HepG2 (cell line): ENCODE measurements around the gene SLC22A31. TPM values are rescaled to one million over a fixed set of nuclear protein-coding genes. Genes with fewer than 3 reads are reported as not detected.
A peak's percentile ranks its signal among the peaks of the same experiment; 100 is the strongest.

ENCODE experiments used
- CHCHD3 ChIP-seq: sonication (generic); formaldehyde crosslinking; IDR thresholded peaks from 2 replicates; pipeline ENCODE4 v1.8.0; 2022; ENCODE audit warnings: mild to moderate bottlenecking, missing genetic modification reagents, moderate library complexity
- KMT2B ChIP-seq: IDR thresholded peaks from 2 replicates; pipeline ENCODE4 v1.6.1; 2016; ENCODE audit warnings: missing genetic modification reagents, missing compliant biosample characterization
- MED1 ChIP-seq: sonication (generic); formaldehyde crosslinking; IDR thresholded peaks from 2 replicates; pipeline ENCODE4 v1.4.0; 2020; ENCODE audit warnings: missing genetic modification reagents
- MEIS2 ChIP-seq: sonication (generic); formaldehyde crosslinking; IDR thresholded peaks from 2 replicates; pipeline ENCODE4 v1.9.0; 2021; ENCODE audit warnings: mild to moderate bottlenecking, missing genetic modification reagents
- NKX3-1 ChIP-seq: sonication (generic); formaldehyde crosslinking; IDR thresholded peaks from 2 replicates; pipeline ENCODE4 v1.5.0; 2020; ENCODE audit warnings: missing genetic modification reagents
- RARA ChIP-seq: IDR thresholded peaks from 2 replicates; pipeline ENCODE4 v1.6.1; 2016; ENCODE audit warnings: missing genetic modification reagents, missing compliant biosample characterization
- ZFP90 ChIP-seq: sonication (generic); formaldehyde crosslinking; IDR thresholded peaks from 2 replicates; pipeline ENCODE4 v1.8.0; 2022; ENCODE audit warnings: missing genetic modification reagents, mild to moderate bottlenecking, inconsistent platforms, borderline replicate concordance
- ZNF10 ChIP-seq: sonication (generic); formaldehyde crosslinking; IDR thresholded peaks from 2 replicates; pipeline ENCODE4 v1.4.0; 2020; ENCODE audit warnings: mild to moderate bottlenecking, low read depth, missing genetic modification reagents, borderline replicate concordance
- ZNF17 ChIP-seq: sonication (generic); formaldehyde crosslinking; IDR thresholded peaks from 2 replicates; pipeline ENCODE4 v1.5.0; 2020; ENCODE audit warnings: mild to moderate bottlenecking, missing genetic modification reagents
- ZNF180 ChIP-seq: sonication (generic); formaldehyde crosslinking; IDR thresholded peaks from 2 replicates; pipeline ENCODE4 v1.4.0; 2020; ENCODE audit warnings: low read depth, missing genetic modification reagents, borderline replicate concordance
- ZNF605 ChIP-seq: sonication (generic); formaldehyde crosslinking; IDR thresholded peaks from 2 replicates; pipeline ENCODE4 v1.8.0; 2022; ENCODE audit warnings: mild to moderate bottlenecking, missing genetic modification reagents
- ZNF672 ChIP-seq: sonication (generic); formaldehyde crosslinking; IDR thresholded peaks from 2 replicates; pipeline ENCODE4 v1.8.1; 2022; ENCODE audit warnings: missing genetic modification reagents
- ZNF777 ChIP-seq: sonication (generic); formaldehyde crosslinking; IDR thresholded peaks from 2 replicates; pipeline ENCODE4 v1.4.0; 2020; ENCODE audit warnings: missing genetic modification reagents
- polyA plus RNA-seq, 8 experiments: library from polyadenylated mRNA; depleted of rRNA in 3 of 8; stranded (reverse) in 7 of 8; unstranded in 1 of 8; fragments of >200 nt; fragmentation: Illumina TruSeq in 4 of 8; extraction: Trizol in 4 of 8; gene quantifications; 2 replicates each; pipeline versions ENCODE4 v1.2.1 to v1.2.3, GENCODE V29; 2011 to 2016; ENCODE audit warnings: low read depth in 4 of 8, missing spikeins in 1 of 8, mixed read lengths in 1 of 8; ENCODE audit not compliant: insufficient read depth in 1 of 8
- total RNA-seq, 5 experiments: library from RNA; depleted of rRNA; stranded (reverse); fragments of >200 nt; fragmentation: Illumina TruSeq; extraction: Trizol; gene quantifications; 2 replicates each; pipeline ENCODE4 v1.2.3, GENCODE V29; 2016; ENCODE audit warnings: low read depth in 1 of 5
- TF ChIP-seq, protein P1 (sequence below): IDR thresholded peaks from 2 replicates; pipeline ENCODE4 v1.6.1; 2012; ENCODE audit warnings: low read depth, low read length, improper control_type of control experiment
- TF ChIP-seq, protein P2 (sequence below): sonication (generic); formaldehyde crosslinking; IDR thresholded peaks from 2 replicates; pipeline ENCODE4 v1.4.0; 2020; ENCODE audit warnings: missing genetic modification reagents
- TF ChIP-seq, protein P3 (sequence below): sonication (generic); formaldehyde crosslinking; IDR thresholded peaks from 2 replicates; pipeline ENCODE4 v1.4.0; 2020; ENCODE audit warnings: missing genetic modification reagents
- TF ChIP-seq, protein P4 (sequence below): sonication (generic); formaldehyde crosslinking; IDR thresholded peaks from 2 replicates; pipeline ENCODE4 v1.9.0; 2021; ENCODE audit warnings: missing genetic modification reagents, mild to moderate bottlenecking, borderline replicate concordance
- TF ChIP-seq, protein P5 (sequence below): sonication (generic); formaldehyde crosslinking; IDR thresholded peaks from 2 replicates; pipeline ENCODE4 v1.4.0; 2020; ENCODE audit warnings: missing genetic modification reagents

SLC22A31 gene
- total and polyA plus RNA-seq, 2 of the 13 experiments (the other 11 are each of a cell fraction or from before 2014, with no cell fraction given) = 67.3 to 83.3 TPM

DNA sequence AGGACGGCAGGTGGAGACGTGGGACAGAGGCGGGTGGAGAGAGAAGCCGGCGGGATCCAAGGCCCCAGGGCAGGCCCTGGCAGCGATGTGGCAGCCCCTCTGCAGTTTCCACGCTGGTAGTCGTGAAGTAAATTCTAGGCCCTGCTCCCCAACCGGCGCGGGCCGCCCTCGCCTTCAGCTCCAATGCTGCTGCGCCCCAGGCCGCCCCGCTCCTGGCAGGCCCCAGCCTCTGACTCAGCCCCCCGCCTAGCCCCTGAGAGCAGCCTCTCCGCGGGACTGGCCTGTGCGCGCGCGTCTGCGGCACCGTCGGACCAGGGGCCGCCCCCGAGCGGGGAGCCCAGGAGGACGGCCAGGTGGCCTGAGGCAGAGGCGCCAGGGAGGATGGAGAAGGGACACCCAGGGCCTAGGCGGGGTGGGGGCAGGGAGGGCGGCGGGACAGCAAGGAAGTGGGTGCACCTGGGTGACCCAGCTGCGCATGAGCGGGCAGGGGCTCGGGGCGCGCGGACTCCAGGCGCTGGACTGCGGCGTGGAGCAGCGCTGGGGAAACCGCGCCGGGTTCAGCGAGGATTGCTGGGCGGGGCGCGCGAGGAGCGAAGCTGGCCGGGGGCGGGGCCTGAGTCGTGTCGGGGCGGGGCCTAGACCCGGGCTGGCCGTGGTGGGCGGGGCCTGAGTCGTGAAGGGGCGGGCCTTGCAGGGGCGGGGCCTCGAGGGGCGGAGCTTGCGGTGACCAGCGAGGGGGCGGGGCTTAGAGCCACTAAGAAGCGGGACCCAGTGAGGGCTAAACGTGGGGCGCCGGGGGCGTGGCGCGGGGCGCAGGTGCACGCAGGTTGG, 46.8 kb upstream of the SLC22A31 start (continued):
- TF ChIP-seq, protein P1, sequence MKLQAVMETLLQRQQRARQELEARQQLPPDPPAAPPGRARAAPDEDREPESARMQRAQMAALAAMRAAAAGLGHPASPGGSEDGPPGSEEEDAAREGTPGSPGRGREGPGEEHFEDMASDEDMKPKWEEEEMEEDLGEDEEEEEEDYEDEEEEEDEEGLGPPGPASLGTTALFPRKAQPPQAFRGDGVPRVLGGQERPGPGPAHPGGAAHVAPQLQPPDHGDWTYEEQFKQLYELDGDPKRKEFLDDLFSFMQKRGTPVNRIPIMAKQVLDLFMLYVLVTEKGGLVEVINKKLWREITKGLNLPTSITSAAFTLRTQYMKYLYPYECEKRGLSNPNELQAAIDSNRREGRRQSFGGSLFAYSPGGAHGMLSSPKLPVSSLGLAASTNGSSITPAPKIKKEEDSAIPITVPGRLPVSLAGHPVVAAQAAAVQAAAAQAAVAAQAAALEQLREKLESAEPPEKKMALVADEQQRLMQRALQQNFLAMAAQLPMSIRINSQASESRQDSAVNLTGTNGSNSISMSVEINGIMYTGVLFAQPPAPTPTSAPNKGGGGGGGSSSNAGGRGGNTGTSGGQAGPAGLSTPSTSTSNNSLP = no peak
- TF ChIP-seq, protein P2, sequence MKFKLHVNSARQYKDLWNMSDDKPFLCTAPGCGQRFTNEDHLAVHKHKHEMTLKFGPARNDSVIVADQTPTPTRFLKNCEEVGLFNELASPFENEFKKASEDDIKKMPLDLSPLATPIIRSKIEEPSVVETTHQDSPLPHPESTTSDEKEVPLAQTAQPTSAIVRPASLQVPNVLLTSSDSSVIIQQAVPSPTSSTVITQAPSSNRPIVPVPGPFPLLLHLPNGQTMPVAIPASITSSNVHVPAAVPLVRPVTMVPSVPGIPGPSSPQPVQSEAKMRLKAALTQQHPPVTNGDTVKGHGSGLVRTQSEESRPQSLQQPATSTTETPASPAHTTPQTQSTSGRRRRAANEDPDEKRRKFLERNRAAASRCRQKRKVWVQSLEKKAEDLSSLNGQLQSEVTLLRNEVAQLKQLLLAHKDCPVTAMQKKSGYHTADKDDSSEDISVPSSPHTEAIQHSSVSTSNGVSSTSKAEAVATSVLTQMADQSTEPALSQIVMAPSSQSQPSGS = no peak; the same call in 1 of the 2 replicates
- peak; percentile 30 for TF ChIP-seq NKX3-1 (CRISPR knock-in tag)
- no peak for TF ChIP-seq RARA (CRISPR knock-in tag)
- 0 out of 2 replicates have a peak, but pooled peaks have one; percentile 28 for TF ChIP-seq ZFP90 (CRISPR knock-in tag)
- no peak for TF ChIP-seq MEIS2 (CRISPR knock-in tag)
- TF ChIP-seq ZNF605 (CRISPR knock-in tag) = peak; percentile 90
- no peak for TF ChIP-seq MED1
- TF ChIP-seq ZNF180 (CRISPR knock-in tag) = no peak
- TF ChIP-seq, protein P3, sequence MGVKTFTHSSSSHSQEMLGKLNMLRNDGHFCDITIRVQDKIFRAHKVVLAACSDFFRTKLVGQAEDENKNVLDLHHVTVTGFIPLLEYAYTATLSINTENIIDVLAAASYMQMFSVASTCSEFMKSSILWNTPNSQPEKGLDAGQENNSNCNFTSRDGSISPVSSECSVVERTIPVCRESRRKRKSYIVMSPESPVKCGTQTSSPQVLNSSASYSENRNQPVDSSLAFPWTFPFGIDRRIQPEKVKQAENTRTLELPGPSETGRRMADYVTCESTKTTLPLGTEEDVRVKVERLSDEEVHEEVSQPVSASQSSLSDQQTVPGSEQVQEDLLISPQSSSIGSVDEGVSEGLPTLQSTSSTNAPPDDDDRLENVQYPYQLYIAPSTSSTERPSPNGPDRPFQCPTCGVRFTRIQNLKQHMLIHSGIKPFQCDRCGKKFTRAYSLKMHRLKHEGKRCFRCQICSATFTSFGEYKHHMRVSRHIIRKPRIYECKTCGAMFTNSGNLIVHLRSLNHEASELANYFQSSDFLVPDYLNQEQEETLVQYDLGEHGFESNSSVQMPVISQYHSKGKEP (CRISPR knock-in tag) = no peak
- TF ChIP-seq ZNF777 (CRISPR knock-in tag) = peak; percentile 77; the same call in 1 of the 2 replicates
- TF ChIP-seq CHCHD3 (CRISPR knock-in tag) = peak; percentile 71; the same call in 1 of the 2 replicates
- TF ChIP-seq, protein P4, sequence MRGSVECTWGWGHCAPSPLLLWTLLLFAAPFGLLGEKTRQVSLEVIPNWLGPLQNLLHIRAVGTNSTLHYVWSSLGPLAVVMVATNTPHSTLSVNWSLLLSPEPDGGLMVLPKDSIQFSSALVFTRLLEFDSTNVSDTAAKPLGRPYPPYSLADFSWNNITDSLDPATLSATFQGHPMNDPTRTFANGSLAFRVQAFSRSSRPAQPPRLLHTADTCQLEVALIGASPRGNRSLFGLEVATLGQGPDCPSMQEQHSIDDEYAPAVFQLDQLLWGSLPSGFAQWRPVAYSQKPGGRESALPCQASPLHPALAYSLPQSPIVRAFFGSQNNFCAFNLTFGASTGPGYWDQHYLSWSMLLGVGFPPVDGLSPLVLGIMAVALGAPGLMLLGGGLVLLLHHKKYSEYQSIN (CRISPR knock-in tag) = no peak
- no peak for TF ChIP-seq ZNF10
- TF ChIP-seq KMT2B (CRISPR knock-in tag) = peak; percentile 44; the same call in 1 of the 2 replicates
- TF ChIP-seq ZNF672 (CRISPR knock-in tag) = 0 out of 2 replicates have a peak, but pooled peaks have one; percentile 91
- no peak for TF ChIP-seq ZNF17 (CRISPR knock-in tag)
- TF ChIP-seq, protein P5, sequence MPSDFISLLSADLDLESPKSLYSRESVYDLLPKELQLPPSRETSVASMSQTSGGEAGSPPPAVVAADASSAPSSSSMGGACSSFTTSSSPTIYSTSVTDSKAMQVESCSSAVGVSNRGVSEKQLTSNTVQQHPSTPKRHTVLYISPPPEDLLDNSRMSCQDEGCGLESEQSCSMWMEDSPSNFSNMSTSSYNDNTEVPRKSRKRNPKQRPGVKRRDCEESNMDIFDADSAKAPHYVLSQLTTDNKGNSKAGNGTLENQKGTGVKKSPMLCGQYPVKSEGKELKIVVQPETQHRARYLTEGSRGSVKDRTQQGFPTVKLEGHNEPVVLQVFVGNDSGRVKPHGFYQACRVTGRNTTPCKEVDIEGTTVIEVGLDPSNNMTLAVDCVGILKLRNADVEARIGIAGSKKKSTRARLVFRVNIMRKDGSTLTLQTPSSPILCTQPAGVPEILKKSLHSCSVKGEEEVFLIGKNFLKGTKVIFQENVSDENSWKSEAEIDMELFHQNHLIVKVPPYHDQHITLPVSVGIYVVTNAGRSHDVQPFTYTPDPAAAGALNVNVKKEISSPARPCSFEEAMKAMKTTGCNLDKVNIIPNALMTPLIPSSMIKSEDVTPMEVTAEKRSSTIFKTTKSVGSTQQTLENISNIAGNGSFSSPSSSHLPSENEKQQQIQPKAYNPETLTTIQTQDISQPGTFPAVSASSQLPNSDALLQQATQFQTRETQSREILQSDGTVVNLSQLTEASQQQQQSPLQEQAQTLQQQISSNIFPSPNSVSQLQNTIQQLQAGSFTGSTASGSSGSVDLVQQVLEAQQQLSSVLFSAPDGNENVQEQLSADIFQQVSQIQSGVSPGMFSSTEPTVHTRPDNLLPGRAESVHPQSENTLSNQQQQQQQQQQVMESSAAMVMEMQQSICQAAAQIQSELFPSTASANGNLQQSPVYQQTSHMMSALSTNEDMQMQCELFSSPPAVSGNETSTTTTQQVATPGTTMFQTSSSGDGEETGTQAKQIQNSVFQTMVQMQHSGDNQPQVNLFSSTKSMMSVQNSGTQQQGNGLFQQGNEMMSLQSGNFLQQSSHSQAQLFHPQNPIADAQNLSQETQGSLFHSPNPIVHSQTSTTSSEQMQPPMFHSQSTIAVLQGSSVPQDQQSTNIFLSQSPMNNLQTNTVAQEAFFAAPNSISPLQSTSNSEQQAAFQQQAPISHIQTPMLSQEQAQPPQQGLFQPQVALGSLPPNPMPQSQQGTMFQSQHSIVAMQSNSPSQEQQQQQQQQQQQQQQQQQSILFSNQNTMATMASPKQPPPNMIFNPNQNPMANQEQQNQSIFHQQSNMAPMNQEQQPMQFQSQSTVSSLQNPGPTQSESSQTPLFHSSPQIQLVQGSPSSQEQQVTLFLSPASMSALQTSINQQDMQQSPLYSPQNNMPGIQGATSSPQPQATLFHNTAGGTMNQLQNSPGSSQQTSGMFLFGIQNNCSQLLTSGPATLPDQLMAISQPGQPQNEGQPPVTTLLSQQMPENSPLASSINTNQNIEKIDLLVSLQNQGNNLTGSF (CRISPR knock-in tag) = no peak
